HCT116 (cell line): ENCODE measurements around the gene NASP. TPM values are rescaled to one million over a fixed set of nuclear protein-coding genes. Genes with fewer than 3 reads are reported as not detected.

Source experiments
- ATAC-seq: fragments of 200-7000 bp; cut with Tn5 transposase; 2 replicates; pipeline ENCODE4 v1.9.1; 2020; ENCODE audit warnings: mild to moderate bottlenecking, moderate library complexity
- BruUV-seq: library from RNA; stranded (reverse); fragments of 400-500 nt; replicated peaks from 2 replicates; lab custom pipeline; 2021; lab: Mats Ljungman, UMichigan
- CTCF ChIA-PET: fragments of 300-600 bp; sonication (Branson Sonifier 250); formaldehyde crosslinking; loops from one replicate; lab custom pipeline; 2021; ENCODE audit warnings: antibody characterized with exemption; lab: Charles Lee
- POLR2A ChIA-PET: fragments of 300-600, 350-600 bp; sonication (Branson Sonifier 250); formaldehyde crosslinking; loops from one replicate; lab custom pipeline; 2021; ENCODE audit warnings: antibody characterized with exemption; lab: Charles Lee
- RAD21 ChIA-PET, 2 experiments: fragments of 300-600 bp; sonication (Branson Sonifier 250); formaldehyde crosslinking; loops; one replicate each; lab custom pipeline; 2023; ENCODE audit warnings: low total read pairs in 2 of 2; ENCODE audit not compliant: uncharacterized antibody in 2 of 2, unreplicated experiment in 2 of 2, low non-redundant PET in 1 of 2; lab: Charles Lee
- DNase-seq: peaks from one replicate; pipeline ENCODE4 v3.0.0-alpha.2; 2010; ENCODE audit warnings: low read depth, low spot score
- H2AFZ ChIP-seq: fragments of 200-600 bp; shearing (Covaris generic), sonication (generic); 2 replicates; pipeline ENCODE4 v1.6.1; 2017; ENCODE audit warnings: low read depth, mixed run types, mixed read lengths, antibody characterized with exemption, low read length; ENCODE audit not compliant: poor library complexity, severe bottlenecking
- H3K27ac ChIP-seq: 2 replicates; pipeline ENCODE4 v1.5.1; 2012; ENCODE audit warnings: low read depth, low read length
- H3K27me3 ChIP-seq: fragments of 200-600 bp; sonication (generic); 2 replicates; pipeline ENCODE4 v1.6.1; 2016; ENCODE audit warnings: mixed run types, low read length, mixed read lengths; ENCODE audit not compliant: insufficient read depth
- H3K36me3 ChIP-seq, 2 experiments: fragments of 200-500 bp in 1 of 2; fragments of 200-600 bp in 1 of 2; sonication (Bioruptor generic) in 1 of 2; sonication (generic) in 1 of 2; 2 replicates each; pipeline versions ENCODE4 v1.5.1 to v1.6.1; 2014 to 2016; ENCODE audit warnings: low read length in 2 of 2, inconsistent platforms in 1 of 2, mixed read lengths in 1 of 2, mixed run types in 1 of 2; ENCODE audit not compliant: insufficient read depth in 2 of 2, control insufficient read depth in 1 of 2
- H3K4me1 ChIP-seq, 2 experiments: fragments of 200-600 bp in 1 of 2; sonication (generic) in 1 of 2; 2 replicates each; pipeline versions ENCODE4 v1.5.1 to v1.6.1; 2012 to 2017; ENCODE audit warnings: low read length in 2 of 2, inconsistent platforms in 1 of 2, mild to moderate bottlenecking in 1 of 2, mixed read lengths in 1 of 2, mixed run types in 1 of 2, moderate library complexity in 1 of 2; ENCODE audit not compliant: insufficient read depth in 2 of 2, control insufficient read depth in 1 of 2
- H3K4me2 ChIP-seq: fragments of 200-600 bp; sonication (generic); 2 replicates; pipeline ENCODE4 v1.6.1; 2017; ENCODE audit warnings: mixed run types, low read length, mixed read lengths
- H3K4me3 ChIP-seq, 2 experiments: fragments of 200-600 bp in 1 of 2; sonication (generic) in 1 of 2; replicated peaks in 1 of 2; 2 replicates each; pipeline ENCODE4 v1.5.1; 2011 to 2016; ENCODE audit warnings: low read length in 2 of 2, control low read depth in 1 of 2, low read depth in 1 of 2, mild to moderate bottlenecking in 1 of 2, mixed read lengths in 1 of 2, mixed run types in 1 of 2
- H3K79me2 ChIP-seq: fragments of 200-600 bp; sonication (generic); 2 replicates; pipeline ENCODE4 v1.6.1; 2017; ENCODE audit warnings: mild to moderate bottlenecking, mixed run types, low read length, moderate library complexity, mixed read lengths; ENCODE audit not compliant: insufficient read depth
- H3K9ac ChIP-seq: fragments of 200-600 bp; sonication (generic); 2 replicates; pipeline ENCODE4 v1.6.1; 2016; ENCODE audit warnings: low read length, mixed read lengths
- H3K9me2 ChIP-seq: fragments of 200-600 bp; sonication (generic), shearing (Covaris generic); 2 replicates; pipeline ENCODE4 v1.6.1; 2017; ENCODE audit warnings: mixed run types, mild to moderate bottlenecking, moderate library complexity; ENCODE audit not compliant: insufficient read depth
- H3K9me3 ChIP-seq, 2 experiments: fragments of 200-500 bp in 1 of 2; fragments of 200-600 bp in 1 of 2; sonication (Bioruptor generic) in 1 of 2; sonication (generic) in 1 of 2; 2 replicates each; pipeline ENCODE4 v1.6.1; 2014 to 2017; ENCODE audit warnings: low read length in 2 of 2, mixed read lengths in 2 of 2, inconsistent platforms in 1 of 2, low read depth in 1 of 2, mild to moderate bottlenecking in 1 of 2, mixed run types in 1 of 2, moderate library complexity in 1 of 2; ENCODE audit not compliant: control insufficient read depth in 1 of 2, insufficient read depth in 1 of 2
- H4K20me1 ChIP-seq: fragments of 200-600 bp; sonication (generic), shearing (Covaris generic); 2 replicates; pipeline ENCODE4 v1.6.1; 2017; ENCODE audit warnings: mixed run types, mild to moderate bottlenecking, moderate library complexity; ENCODE audit not compliant: insufficient read depth
- CBX3 ChIP-seq: IDR thresholded peaks from 2 replicates; pipeline ENCODE4 v1.6.1; 2012; ENCODE audit warnings: low read depth
- EGR1 ChIP-seq: IDR thresholded peaks from 2 replicates; pipeline ENCODE4 v1.6.1; 2012; ENCODE audit warnings: low read depth
- ELF1 ChIP-seq: IDR thresholded peaks from 2 replicates; pipeline ENCODE4 v1.6.1; 2012; ENCODE audit warnings: low read depth, borderline replicate concordance
- EZH2 ChIP-seq: fragments of 200-600 bp; sonication (generic); IDR thresholded peaks from 2 replicates; pipeline ENCODE4 v1.6.1; 2017; ENCODE audit warnings: antibody characterized with exemption, mixed run types
- EZH2phosphoT487 ChIP-seq: fragments of 200-600 bp; IDR thresholded peaks from 2 replicates; pipeline ENCODE4 v1.6.1; 2018; ENCODE audit warnings: antibody characterized with exemption, borderline replicate concordance
- FOSL1 ChIP-seq: IDR thresholded peaks from 2 replicates; pipeline ENCODE4 v1.6.1; 2012; ENCODE audit warnings: low read depth
- MAX ChIP-seq: IDR thresholded peaks from 2 replicates; pipeline ENCODE4 v1.6.1; 2012
- POLR2AphosphoS5 ChIP-seq: IDR thresholded peaks from 2 replicates; pipeline ENCODE4 v1.6.1; 2011; ENCODE audit warnings: mild to moderate bottlenecking, low read depth, low read length, moderate library complexity
- REST ChIP-seq: IDR thresholded peaks from 2 replicates; pipeline ENCODE4 v1.6.1; 2012; ENCODE audit warnings: low read depth
- SIN3A ChIP-seq: IDR thresholded peaks from 2 replicates; pipeline ENCODE4 v1.6.1; 2012; ENCODE audit warnings: low read depth
- SP1 ChIP-seq: IDR thresholded peaks from 2 replicates; pipeline ENCODE4 v1.6.1; 2012; ENCODE audit warnings: low read depth
- ZBTB33 ChIP-seq: IDR thresholded peaks from 2 replicates; pipeline ENCODE4 v1.6.1; 2011; ENCODE audit warnings: mild to moderate bottlenecking, low read length, moderate library complexity; ENCODE audit not compliant: insufficient replicate concordance; ENCODE audit errors: extremely low read depth
- ZNF274 ChIP-seq: fragments of 200-500 bp; sonication (Bioruptor generic); IDR thresholded peaks from 2 replicates; pipeline ENCODE4 v1.6.1; 2014; ENCODE audit warnings: mild to moderate bottlenecking, low read depth, low read length, inconsistent platforms
- intact Hi-C: fragments of 100-400 bp; cut with micrococcal nuclease; formaldehyde crosslinking; loops from 2 replicates; pipeline ENCODE4 v1.10.0; 2022
- total RNA-seq: library from RNA; stranded (reverse); gene quantifications from one replicate; pipeline ENCODE4 v1.2.1, GENCODE V29; 2021; ENCODE audit not compliant: unreplicated experiment

The NASP gene
- total RNA-seq, 1 experiment from 2014 or later: 185 TPM

- H3K9me3 ChIP-seq: no peaks in the 10 kb centered on the region
- no peak overlapping the region for H2AFZ ChIP-seq
- H3K79me2 ChIP-seq: peaks cover 43% of the 10 kb centered on the region
- no peak overlapping the region for H3K9ac ChIP-seq
- TF ChIP-seq SIN3A (no peak), ELF1 (no peak), EZH2 (no peak), SP1 (no peak), EGR1 (no peak), POLR2AphosphoS5 (no peak), ZBTB33 (no peak), EZH2phosphoT487 (no peak), MAX (no peak), FOSL1 (no peak), ZNF274 (no peak), CBX3 (no peak), REST (no peak)
- H3K27ac ChIP-seq: no peak overlapping the region
- POLR2A ChIA-PET: interaction anchor here (0.9 to 1.3 kb wide), 3 partner anchors 15 to 54 kb away, joined by 3 read pairs; partner anchors contain the start of genes CCDC163 and MMACHC
- no peak overlapping the region for H3K4me3 ChIP-seq
- peaks cover 6 to 19% of the 10 kb centered on the region in 2 experiments; a peak in 3 of 4 replicates for H3K36me3 ChIP-seq
- DNase-seq (no peak), ATAC-seq (no peak)
- H3K9me2 ChIP-seq: no peaks in the 10 kb centered on the region
- BruUV-seq: no TSS peak
- H4K20me1 ChIP-seq: no peaks in the 10 kb centered on the region
- peaks cover 27 to 46% of the 10 kb centered on the region in 2 experiments for H3K4me1 ChIP-seq
- no peaks in the 10 kb centered on the region for H3K27me3 ChIP-seq
- H3K4me2 ChIP-seq: no peak overlapping the region
- RAD21 ChIA-PET: no interaction called here
- CTCF ChIA-PET: no interaction called here
- intact Hi-C loops: no loop called here
These were observed 29.6 kb upstream of the NASP start for GRCh38 chr1:45554198-45554597.
